Retinal pigment epithelial cell (primary cell): ENCODE results near the gene LIN52.
A peak's percentile ranks its signal among the peaks of the same experiment; 100 is the strongest.

Experiments used
- DNase-seq: peaks from one replicate; pipeline ENCODE4 v3.0.0-alpha.2; 2010; ENCODE audit warnings: low read depth
- H3K4me3 ChIP-seq: 2 replicates; pipeline ENCODE4 v1.5.1; 2011; ENCODE audit warnings: mild to moderate bottlenecking, low read length, control low read depth, moderate library complexity
- TF ChIP-seq, protein P1 (sequence below): conservative IDR thresholded peaks from 2 replicates; pipeline ENCODE4 v1.5.1; 2011; ENCODE audit warnings: low read depth, low read length, control low read depth, inconsistent platforms

Gene LIN52

DNA sequence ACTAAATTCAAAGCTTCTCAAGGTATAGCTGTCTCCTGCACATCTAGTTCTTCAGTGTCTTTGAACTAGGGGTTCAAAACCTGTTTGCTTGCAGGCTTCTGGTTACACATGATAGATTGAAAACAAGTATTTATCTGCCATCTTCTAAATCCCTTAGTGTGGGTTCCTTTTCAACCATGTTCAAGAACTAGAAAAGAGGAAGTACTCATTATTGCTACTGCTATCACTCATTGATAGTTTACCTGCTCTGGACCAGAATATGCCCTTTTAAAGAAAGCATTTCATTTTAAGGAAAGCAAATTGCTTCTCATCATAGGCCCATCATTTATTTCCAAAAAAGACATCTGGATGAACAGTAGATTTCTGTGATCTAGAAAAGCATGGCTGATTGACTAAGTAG, 117.4 kb downstream of the LIN52 start:
- TF ChIP-seq, protein P1, sequence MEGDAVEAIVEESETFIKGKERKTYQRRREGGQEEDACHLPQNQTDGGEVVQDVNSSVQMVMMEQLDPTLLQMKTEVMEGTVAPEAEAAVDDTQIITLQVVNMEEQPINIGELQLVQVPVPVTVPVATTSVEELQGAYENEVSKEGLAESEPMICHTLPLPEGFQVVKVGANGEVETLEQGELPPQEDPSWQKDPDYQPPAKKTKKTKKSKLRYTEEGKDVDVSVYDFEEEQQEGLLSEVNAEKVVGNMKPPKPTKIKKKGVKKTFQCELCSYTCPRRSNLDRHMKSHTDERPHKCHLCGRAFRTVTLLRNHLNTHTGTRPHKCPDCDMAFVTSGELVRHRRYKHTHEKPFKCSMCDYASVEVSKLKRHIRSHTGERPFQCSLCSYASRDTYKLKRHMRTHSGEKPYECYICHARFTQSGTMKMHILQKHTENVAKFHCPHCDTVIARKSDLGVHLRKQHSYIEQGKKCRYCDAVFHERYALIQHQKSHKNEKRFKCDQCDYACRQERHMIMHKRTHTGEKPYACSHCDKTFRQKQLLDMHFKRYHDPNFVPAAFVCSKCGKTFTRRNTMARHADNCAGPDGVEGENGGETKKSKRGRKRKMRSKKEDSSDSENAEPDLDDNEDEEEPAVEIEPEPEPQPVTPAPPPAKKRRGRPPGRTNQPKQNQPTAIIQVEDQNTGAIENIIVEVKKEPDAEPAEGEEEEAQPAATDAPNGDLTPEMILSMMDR, result no peak
- no peak for DNase-seq
- H3K4me3 ChIP-seq, result no peak overlapping the region

DNA sequence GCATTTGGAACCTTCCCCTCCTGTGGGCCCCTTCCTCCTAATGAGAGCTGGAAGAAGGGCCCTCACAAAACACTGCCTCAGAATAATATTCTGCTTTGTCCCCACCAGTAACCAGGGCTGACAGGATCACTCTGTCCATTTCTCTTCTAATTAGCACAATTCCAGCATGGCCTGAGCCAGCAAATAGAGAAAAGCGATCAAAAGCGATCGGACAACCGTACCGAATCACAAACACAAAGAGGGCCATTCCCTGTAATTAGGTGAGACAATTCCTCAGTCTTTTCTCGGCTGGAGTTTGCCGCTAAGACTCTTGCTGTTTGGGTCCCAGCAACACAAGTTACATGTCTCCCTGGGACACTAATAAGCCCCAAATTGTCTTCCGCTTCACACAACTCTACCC, 118.9 kb downstream of the LIN52 start:
- H3K4me3 ChIP-seq, result no peak overlapping the region
- no peak for DNase-seq
- TF ChIP-seq, protein P1, result no peak

DNA sequence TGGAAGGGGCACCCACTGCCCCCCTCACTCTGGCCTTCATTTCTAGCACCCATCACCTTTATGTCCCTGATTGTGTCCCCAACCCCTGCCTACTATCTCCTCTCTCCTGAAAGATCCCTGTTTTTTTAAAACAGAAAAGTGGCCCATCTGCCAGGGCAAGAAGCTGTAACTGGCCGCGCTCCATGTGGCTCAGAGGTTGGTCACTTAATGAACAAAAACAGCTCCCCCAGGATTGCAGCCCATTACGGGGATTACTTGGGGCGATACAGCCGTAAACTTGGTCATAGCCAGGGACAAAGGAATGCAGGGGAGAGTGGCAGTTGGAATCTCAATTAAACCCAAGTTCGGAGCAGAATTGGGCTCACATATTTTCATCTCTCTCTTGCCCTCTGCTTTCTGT, 119.7 kb downstream of the LIN52 start:
- no peak overlapping the region for H3K4me3 ChIP-seq
- TF ChIP-seq, protein P1, result no peak
- DNase-seq, result no peak

DNA sequence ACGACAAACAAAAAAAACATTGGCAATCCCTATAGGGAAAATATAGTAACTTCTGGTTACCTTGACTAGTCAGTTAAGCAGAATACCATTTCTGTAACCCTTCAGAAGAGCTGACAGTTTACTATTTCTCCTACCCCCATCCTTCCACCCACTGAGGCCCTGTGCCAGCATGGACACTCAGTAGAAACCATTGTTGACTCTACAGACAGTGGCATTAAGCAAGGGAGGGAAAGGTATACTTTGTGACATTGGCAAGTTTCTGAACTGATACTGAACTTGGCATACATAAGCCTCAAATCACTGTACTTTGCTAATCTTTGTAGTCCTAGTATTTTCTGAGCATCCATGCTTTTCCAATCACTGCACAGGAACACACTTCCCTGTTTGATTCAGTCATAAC, 121.1 kb downstream of the LIN52 start:
- no peak for DNase-seq
- TF ChIP-seq, protein P1, result no peak
- H3K4me3 ChIP-seq, result no peak overlapping the region

DNA sequence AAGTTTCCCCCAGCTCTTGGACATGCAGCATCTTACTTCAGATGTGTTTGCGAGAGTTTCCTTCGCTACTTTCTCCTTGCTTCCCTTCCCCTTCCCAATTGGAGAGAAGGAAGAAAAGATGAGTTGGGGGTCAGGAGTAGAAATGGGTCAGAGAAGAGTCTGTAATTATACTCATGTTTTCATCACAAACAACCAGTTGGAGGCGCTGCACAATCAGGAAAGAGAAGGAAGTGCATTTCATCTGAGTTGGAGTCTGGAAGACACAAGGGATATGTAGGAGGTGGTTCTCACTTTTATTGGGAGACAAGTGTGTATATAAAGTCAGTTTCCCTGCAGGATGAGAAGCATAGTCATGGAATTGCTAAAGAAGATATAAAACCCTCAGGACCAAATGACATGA, 123.2 kb downstream of the LIN52 start:
- DNase-seq, result no peak
- TF ChIP-seq, protein P1, result peak; percentile 10
- H3K4me3 ChIP-seq, result no peak overlapping the region

DNA sequence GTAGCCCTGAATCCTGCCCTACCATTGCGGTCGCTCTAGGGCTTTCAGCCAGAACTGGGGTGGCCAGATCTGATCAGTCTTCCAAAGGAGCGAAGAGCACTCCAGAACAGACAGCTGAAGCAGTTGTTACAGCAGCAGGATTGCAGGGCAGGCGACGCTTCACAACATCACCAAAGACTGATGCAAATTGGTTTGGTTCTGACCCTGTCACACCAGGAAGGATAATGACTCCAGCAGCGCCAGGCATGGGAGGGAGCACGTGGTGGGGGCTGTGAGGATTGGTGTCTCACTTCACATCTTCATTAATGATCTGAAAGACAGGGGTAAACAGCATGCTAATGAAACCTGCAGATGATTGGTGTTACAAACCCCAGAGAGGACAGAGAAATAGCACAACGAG, 123.9 kb downstream of the LIN52 start:
- TF ChIP-seq, protein P1, result no peak
- H3K4me3 ChIP-seq, result no peak overlapping the region
- DNase-seq, result no peak

DNA sequence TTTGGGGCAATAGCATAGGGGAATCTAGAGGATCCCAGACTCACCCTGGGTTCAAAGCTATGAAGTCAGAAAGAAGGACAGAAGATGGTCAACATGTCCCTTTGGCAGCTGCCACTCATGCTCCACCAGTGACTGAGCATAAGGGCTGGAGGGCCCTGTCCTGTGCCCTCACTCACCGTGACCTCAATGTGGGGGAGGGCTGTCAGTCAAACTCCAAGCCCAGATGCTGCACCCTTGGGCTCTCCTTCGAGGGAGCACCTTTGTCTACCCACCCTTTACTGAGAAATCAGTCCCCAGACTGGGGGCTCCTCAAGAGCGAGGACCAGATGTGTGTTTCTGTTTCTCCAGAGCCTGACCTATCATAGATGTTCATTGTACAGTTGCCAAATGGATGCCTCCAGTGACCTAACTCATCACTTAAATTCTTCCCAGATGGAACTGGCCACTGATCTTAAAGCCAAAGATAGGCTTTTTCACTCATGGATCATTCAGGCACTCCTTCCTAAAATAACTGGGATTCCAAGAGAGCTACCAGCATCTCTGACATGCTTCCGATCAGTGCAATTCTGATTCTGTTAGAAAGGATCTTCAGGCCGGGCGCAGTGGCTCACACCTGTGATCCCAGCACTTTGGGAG, 127.3 kb downstream of the LIN52 start:
- no peak overlapping the region for H3K4me3 ChIP-seq
- no peak for DNase-seq
- TF ChIP-seq, protein P1, result no peak
